OCI-LY3 (cell line): ENCODE data around the gene IQCH.

Source experiments
- H2AFZ ChIP-seq: fragments of 200-600, 300-600 bp; shearing (Covaris generic); 2 replicates; pipeline ENCODE4 v1.6.0; 2014; ENCODE audit warnings: antibody characterized with exemption, low read depth, low read length
- H3K27ac ChIP-seq: fragments of 200-600, 300-600 bp; sonication (generic); 2 replicates; pipeline ENCODE4 v1.5.1; 2014; ENCODE audit warnings: mild to moderate bottlenecking, low read length, moderate library complexity, mixed read lengths
- H3K27me3 ChIP-seq: fragments of 200-600, 300-600 bp; sonication (generic); 2 replicates; pipeline ENCODE4 v1.6.1; 2014; ENCODE audit warnings: low read depth, low read length, mixed read lengths
- H3K36me3 ChIP-seq: fragments of 200-600, 300-600 bp; sonication (generic); replicated peaks from 2 replicates; pipeline ENCODE3; 2014; ENCODE audit warnings: low read depth, low read length, mixed read lengths
- H3K4me1 ChIP-seq: fragments of 300-600, 200-600 bp; sonication (generic); 2 replicates; pipeline ENCODE4 v1.6.1; 2014; ENCODE audit warnings: low read length, mixed read lengths
- H3K4me2 ChIP-seq: fragments of 200-600, 300-600 bp; sonication (generic); 2 replicates; pipeline ENCODE4 v1.6.1; 2014; ENCODE audit warnings: low read length, mixed read lengths
- H3K4me3 ChIP-seq: fragments of 300-600, 200-600 bp; sonication (generic); 2 replicates; pipeline ENCODE4 v1.5.1; 2014; ENCODE audit warnings: antibody characterized with exemption, mild to moderate bottlenecking, low read length, moderate library complexity
- H3K79me2 ChIP-seq: fragments of 300-600, 200-600 bp; shearing (Covaris generic); 2 replicates; pipeline ENCODE4 v1.6.1; 2014; ENCODE audit warnings: mild to moderate bottlenecking, low read length, mixed read lengths
- H3K9ac ChIP-seq: fragments of 300-600, 200-600 bp; shearing (Covaris generic); 2 replicates; pipeline ENCODE4 v1.6.0; 2014; ENCODE audit warnings: mild to moderate bottlenecking, low read length, moderate library complexity
- H3K9me3 ChIP-seq: fragments of 200-600, 300-600 bp; shearing (Covaris generic); 2 replicates; pipeline ENCODE4 v1.6.1; 2014; ENCODE audit warnings: low read length, mixed read lengths; ENCODE audit not compliant: insufficient read depth
- H4K20me1 ChIP-seq: fragments of 200-600, 300-600 bp; sonication (generic); 2 replicates; pipeline ENCODE4 v1.6.1; 2016; ENCODE audit warnings: low read length, mixed read lengths; ENCODE audit not compliant: insufficient read depth
- CTCF ChIP-seq: fragments of 200-600, 300-600 bp; sonication (generic); IDR thresholded peaks from 2 replicates; pipeline ENCODE4 v1.5.1; 2014; ENCODE audit warnings: antibody characterized with exemption, low read length, low read depth
- EZH2phosphoT487 ChIP-seq: fragments of 200-600 bp; shearing (Covaris generic); IDR thresholded peaks from 2 replicates; pipeline ENCODE4 v1.6.1; 2018; ENCODE audit warnings: antibody characterized with exemption, mixed run types, low read depth

Gene IQCH

GRCh38 chr15:67407786-67408185 is 153.2 kb downstream of the IQCH start:
- peaks cover 8% of the 10 kb centered on the region; the same call in 1 of the 2 replicates for H3K4me1 ChIP-seq
- no peak overlapping the region for H3K27ac ChIP-seq
- TF ChIP-seq CTCF (no peak), EZH2phosphoT487 (no peak)
- H3K79me2 ChIP-seq: no peaks in the 10 kb centered on the region
- no peaks in the 10 kb centered on the region for H4K20me1 ChIP-seq
- no peak overlapping the region for H3K4me2 ChIP-seq
- no peak overlapping the region for H3K9ac ChIP-seq
- no peaks in the 10 kb centered on the region for H3K9me3 ChIP-seq
- no peaks in the 10 kb centered on the region for H3K27me3 ChIP-seq
- no peak overlapping the region for H3K4me3 ChIP-seq
- no peaks in the 10 kb centered on the region for H3K36me3 ChIP-seq
- H2AFZ ChIP-seq: no peak overlapping the region

- no peak overlapping the region for H2AFZ ChIP-seq
- H3K27me3 ChIP-seq: no peaks in the 10 kb centered on the region
- H3K36me3 ChIP-seq: no peaks in the 10 kb centered on the region
- H4K20me1 ChIP-seq: no peaks in the 10 kb centered on the region
- H3K4me3 ChIP-seq: no peak overlapping the region
- H3K79me2 ChIP-seq: no peaks in the 10 kb centered on the region
- H3K4me1 ChIP-seq: peaks cover 8% of the 10 kb centered on the region; the same call in 1 of the 2 replicates
- no peak overlapping the region for H3K4me2 ChIP-seq
- no peak for TF ChIP-seq EZH2phosphoT487
- no peak for TF ChIP-seq CTCF
- H3K9ac ChIP-seq: no peak overlapping the region
- H3K9me3 ChIP-seq: no peaks in the 10 kb centered on the region
- H3K27ac ChIP-seq: no peak overlapping the region
Observed at GRCh38 chr15:67409175-67409574, 154.6 kb downstream of the IQCH start.

GRCh38 chr15:67411486-67411885 is 156.9 kb downstream of the IQCH start:
- H3K4me1 ChIP-seq: peaks cover 7% of the 10 kb centered on the region; the same call in 1 of the 2 replicates

GRCh38 chr15:67413770-67414390 is 159.3 kb downstream of the IQCH start:
- Histone ChIP-seq H3K27ac (no peak overlapping the region), H3K79me2 (no peaks in the 10 kb centered on the region), H4K20me1 (no peaks in the 10 kb centered on the region), H3K4me2 (no peak overlapping the region), H3K9ac (no peak overlapping the region), H3K36me3 (no peaks in the 10 kb centered on the region), H3K4me1 (no peaks in the 10 kb centered on the region), H3K9me3 (no peaks in the 10 kb centered on the region), H3K4me3 (no peak overlapping the region), H2AFZ (no peak overlapping the region), H3K27me3 (no peaks in the 10 kb centered on the region)
- no peak for TF ChIP-seq EZH2phosphoT487
- no peak for TF ChIP-seq CTCF

More at GRCh38 chr15:67411486-67411885, 156.9 kb downstream of the IQCH start:
- H3K4me2 ChIP-seq: no peak overlapping the region
- TF ChIP-seq CTCF: no peak
- no peak for TF ChIP-seq EZH2phosphoT487
- H3K27ac ChIP-seq: no peak overlapping the region
- H2AFZ ChIP-seq: no peak overlapping the region
- H3K4me3 ChIP-seq: no peak overlapping the region
- H3K9me3 ChIP-seq: no peaks in the 10 kb centered on the region
- H4K20me1 ChIP-seq: no peaks in the 10 kb centered on the region
- no peaks in the 10 kb centered on the region for H3K79me2 ChIP-seq
- H3K27me3 ChIP-seq: no peaks in the 10 kb centered on the region
- no peak overlapping the region for H3K9ac ChIP-seq
- no peaks in the 10 kb centered on the region for H3K36me3 ChIP-seq
